ENCODE measurements around the gene CDCA7L. TPM values are rescaled to one million over a fixed set of nuclear protein-coding genes. Genes with fewer than 3 reads are reported as not detected.
"Not testable (repeated sequence)": the region's sequence is repeated elsewhere in the genome, so short reads cannot be mapped to it uniquely, and the experiment has no call there.

CDCA7L gene
- total RNA-seq, 1 experiment from 2014 or later, result 102 TPM

- peak; percentile 30 for DNase-seq (ENCODE audit: low read depth)
Observed at GRCh38 chr7:21944616-21945453, 864 bp downstream of the CDCA7L start.

DNA sequence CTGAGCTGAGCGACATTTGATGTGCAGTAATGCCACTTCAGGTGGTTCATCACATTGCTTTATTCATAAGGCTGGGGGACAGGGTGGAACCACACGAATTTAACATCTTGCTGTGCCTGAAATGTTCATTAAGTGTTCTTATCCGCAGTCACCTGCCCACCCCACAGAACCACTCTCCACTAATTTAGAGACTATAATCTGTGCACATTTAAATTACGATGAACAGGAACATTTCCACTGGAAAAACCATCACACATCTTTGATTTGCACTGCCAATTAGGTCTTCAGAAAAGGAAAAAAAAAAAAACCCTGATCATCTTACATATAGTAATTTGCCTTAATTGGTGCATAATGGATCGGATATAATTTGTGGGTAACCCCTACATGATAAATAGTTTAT is 2.3 kb downstream of the CDCA7L start:
- no peak for DNase-seq (ENCODE audit: low read depth)

DNA sequence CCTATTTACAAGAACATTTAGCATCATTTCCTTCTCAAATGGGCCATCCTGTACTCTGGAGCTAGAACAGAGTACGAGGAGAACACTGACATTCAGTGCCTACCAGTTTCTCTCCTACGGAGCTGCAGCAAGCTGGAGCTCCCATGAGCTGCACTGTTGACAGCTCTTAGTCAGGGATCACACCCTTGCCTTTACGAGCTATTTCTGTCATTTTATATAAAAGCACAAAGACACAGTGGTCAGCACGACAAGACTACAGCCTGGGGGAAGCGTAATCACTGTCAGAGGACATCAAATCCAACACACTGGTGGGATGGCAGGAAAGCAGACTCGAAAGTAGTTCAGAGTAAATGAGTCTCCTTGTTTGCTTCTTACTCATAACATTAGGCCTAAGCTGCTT is 2.7 kb downstream of the CDCA7L start:
- no peak for DNase-seq (ENCODE audit: low read depth)

- peak; percentile 78 for DNase-seq (ENCODE audit: low read depth)
Observed at GRCh38 chr7:21941611-21942141, 4.0 kb downstream of the CDCA7L start.

DNA sequence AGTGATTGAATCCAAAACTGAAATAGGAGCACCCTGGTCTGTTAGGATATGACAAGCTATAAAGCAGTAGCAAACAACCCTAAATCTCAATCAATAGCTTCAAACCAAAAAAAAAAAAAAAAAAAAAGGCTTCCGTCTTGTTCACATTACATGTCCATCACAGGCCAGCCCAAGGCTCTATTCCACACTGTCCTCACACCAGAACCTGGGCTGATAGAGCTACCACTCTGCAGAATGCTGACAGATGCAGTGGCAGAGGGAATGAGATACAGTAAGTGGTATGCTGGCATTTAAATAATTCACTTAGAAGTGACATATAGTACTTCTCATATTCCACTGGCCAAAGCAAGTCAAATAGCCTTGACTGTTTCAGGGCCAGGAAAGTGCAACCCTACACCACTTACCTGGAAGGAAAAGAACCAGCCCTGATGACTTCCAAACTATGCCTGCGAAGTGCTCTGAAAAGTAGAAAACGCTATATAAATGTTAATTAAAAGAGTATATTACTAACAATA is 5.8 kb downstream of the CDCA7L start:
- no peak for DNase-seq (ENCODE audit: low read depth)

DNA sequence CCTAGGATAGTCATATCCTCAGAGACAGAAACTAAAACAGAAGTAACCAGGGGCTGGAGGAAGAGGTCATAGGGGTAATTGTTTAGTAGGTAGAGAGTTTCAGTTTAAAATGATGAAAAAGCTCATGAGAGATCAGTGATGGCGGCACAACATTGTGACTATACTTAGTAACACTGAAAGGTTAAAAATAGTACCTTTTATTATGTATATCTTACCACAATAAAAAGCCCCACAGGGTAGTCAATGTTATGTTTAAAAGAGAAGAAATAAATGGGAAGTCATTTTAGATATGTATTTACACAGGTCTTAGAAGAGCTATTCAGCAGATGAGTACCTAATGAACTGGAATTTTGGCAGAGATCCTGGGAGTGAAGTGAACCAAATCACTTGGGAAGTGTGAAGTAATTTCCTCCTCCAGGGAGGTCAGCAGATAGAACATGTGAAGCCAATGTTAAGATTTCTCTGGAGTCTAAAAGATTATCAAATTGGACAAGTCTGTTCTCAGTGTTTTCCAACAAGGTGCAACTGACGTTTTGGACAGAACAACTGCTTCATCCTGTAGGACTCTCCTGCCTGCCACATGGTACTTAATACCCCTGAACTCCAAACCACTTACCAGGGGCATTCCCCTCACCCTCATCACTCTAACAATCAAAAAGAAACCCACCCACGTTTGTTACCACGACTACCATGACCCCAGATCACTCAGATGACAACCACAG is 6.4 kb downstream of the CDCA7L start:
- DNase-seq (ENCODE audit: low read depth), result peak; percentile 71

DNA sequence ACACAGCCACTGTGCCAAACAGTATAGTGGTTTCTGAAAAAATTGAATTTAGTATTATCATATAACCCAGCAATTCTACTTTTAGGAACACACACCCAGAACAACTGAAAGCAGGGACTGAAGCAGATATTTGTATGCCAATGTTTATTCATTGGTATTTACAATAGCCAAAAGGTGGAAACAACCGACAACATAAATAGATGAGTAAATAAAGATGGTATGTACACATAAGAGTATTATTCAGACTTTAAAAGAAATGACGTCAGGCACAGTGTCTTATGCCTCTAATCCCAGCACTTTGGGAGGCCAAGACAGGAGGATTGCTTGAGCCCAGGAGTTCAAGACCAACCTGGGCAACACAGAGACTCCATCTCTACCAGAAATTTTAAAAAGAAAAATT is 7.2 kb downstream of the CDCA7L start:
- no peak for DNase-seq (ENCODE audit: low read depth)

DNA sequence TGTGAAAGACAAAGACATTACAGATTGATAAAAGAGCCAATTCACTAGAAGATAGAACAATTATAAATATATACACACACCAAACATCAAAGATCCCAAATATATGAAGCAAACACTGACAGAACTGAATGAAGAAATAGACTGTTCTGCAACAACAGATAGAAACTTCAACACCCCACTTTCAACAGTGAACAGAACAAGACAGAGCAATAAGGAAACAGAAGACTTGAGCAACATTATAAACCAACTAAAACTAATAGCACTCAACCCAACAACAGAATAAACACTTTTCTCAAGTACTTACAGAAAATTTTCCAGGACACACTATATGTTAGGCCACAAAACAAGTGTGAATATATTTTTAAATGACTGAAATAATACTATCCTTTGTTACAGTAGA is 10.9 kb downstream of the CDCA7L start:
- no peak for DNase-seq (ENCODE audit: low read depth)

DNA sequence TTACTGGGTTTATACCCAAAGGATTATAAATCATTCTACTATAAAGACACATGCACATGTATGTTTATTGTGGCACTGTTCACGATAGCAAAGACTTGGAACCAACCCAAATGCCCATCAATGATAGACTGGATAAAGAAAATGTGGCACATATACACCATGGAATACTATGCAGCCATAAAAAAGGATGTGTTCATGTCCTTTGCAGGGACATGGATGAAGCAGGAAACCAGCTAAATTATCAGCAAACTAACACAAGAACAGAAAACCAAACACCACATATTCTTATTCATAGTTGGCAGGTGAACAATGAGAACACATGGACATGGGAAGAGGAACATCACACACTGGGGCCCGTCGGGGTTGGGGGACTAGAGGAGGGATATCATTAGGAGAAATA is 12.4 kb downstream of the CDCA7L start:
- DNase-seq (ENCODE audit: low read depth), result not testable (repeated sequence)

DNA sequence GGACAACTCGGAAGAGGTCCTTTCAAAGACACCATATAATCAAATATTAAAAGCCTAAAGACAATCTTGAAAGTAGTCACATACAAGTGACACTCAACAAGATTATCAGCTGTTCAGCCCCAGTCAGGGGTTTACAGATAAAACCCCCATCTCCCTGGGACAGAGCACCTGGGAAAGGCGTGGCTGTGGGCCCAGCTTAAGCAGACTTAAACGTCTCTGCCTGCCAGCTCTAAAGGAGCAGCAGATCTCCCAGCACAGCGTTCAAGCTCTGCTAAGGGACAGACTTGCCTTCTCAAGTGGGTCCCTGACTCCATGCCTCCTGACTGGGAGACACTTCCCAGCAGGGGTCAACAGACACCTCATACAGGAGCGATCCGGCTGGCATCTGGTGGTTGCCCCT is 18.0 kb downstream of the CDCA7L start:
- no peak for DNase-seq (ENCODE audit: low read depth)

DNA sequence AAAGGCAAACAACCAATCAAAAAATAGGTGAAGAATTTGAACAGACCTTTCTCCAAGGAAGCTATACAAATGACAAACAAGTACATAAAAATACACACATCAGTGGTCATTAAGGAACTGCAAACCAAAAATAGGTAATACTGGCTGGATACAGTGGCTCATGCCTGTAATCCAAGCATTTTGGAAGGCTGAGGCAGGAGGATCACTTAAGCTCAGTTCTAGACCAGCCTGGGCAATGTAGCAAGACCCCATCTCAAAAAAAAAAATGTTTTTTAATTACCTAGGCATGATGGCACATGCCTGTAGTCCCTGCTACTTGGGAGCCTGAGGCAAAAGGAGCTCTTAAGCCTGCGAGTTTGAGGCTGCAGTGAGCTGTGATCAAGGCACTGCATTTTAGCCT is 19.3 kb downstream of the CDCA7L start:
- DNase-seq (ENCODE audit: low read depth), result no peak

- DNase-seq (ENCODE audit: low read depth), result peak; percentile 36
Observed at GRCh38 chr7:21923658-21924057, 22.0 kb downstream of the CDCA7L start.

- DNase-seq (ENCODE audit: low read depth), result no peak
Observed at GRCh38 chr7:21922605-21923004, 23.1 kb downstream of the CDCA7L start.

GRCh38 chr7:21920936-21921335 is 24.8 kb downstream of the CDCA7L start:
- no peak for DNase-seq (ENCODE audit: low read depth)

GRCh38 chr7:21918216-21918615 is 27.5 kb downstream of the CDCA7L start:
- no peak for DNase-seq (ENCODE audit: low read depth)

- DNase-seq (ENCODE audit: low read depth), result no peak
Observed at GRCh38 chr7:21916629-21917028, 29.1 kb downstream of the CDCA7L start.

DNA sequence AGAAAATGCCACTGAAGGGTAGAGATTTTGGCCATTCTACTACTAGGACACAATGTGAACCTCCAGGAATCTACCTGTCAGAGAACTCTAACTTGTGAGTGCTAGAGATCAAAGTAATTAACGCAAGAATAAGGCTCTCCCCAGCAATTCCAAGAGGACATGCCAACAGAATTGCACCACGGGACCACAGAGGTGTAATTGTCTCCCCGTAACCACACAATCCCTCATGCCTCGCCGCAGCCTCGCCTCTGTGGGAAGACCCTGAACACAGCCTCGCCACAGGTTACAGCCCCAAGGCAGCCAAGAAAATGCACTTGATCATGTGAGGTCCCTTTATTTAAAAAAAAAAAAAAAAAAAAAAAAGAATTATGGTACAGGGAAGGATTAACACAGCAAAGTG is 29.5 kb downstream of the CDCA7L start:
- DNase-seq (ENCODE audit: low read depth), result no peak

GRCh38 chr7:21915140-21915539 is 30.6 kb downstream of the CDCA7L start:
- no peak for DNase-seq (ENCODE audit: low read depth)

DNA sequence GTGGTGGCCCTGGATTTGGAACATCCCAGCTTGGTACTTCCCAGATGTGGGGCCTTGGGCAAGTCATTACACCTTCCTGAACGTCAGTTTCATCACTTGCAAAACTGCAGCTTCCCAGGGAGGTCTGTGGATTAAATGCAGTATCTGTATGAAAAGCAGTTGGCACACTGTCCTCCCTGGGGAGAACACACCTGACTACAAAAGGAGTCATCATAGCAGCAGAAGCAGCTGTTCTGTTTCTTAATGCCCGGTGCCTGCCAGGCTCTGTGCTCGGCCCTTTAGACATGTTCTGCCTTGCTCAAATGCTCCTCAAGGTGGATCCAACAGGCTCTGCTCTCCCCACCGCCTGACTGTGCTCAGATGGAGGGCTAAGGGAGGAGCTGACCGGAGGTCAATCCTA is 31.0 kb downstream of the CDCA7L start:
- no peak for DNase-seq (ENCODE audit: low read depth)

- no peak for DNase-seq (ENCODE audit: low read depth)
Observed at GRCh38 chr7:21912931-21913780, 32.5 kb downstream of the CDCA7L start.

- DNase-seq (ENCODE audit: low read depth), result peak; percentile 17
Observed at GRCh38 chr7:21912305-21912704, 33.4 kb downstream of the CDCA7L start.

DNA sequence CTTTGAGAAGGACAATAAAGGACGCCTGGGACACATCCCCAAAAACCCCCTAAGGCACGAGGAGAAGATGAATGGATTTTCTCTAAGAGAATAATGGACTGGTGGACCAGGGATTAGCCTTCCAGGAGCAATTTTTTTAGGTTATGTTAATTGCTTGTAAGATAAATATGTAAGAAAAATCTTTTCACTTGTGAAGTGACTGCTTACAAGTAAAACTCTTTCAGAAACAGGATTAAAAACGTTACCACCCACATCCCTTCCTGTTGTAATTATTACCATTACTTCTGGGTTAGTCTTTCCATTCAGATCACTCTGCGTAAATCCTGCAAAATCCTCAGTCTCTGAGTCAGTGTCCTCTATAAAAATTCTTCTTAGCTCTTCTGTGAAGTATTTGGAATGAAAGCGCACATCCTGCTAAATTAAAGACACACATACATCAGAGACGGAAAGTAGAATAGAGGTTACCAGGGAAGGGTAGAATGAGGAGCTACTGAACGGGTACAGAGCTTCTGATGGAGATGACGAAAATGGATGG is 34.3 kb downstream of the CDCA7L start:
- DNase-seq (ENCODE audit: low read depth), result no peak
